K562 (cell line): Measurements from ENCODE around the gene RCOR1.

Experiments
- ATF6 ChIP-seq: sonication (generic); formaldehyde crosslinking; IDR thresholded peaks from 2 replicates; pipeline ENCODE4 v1.4.0; 2020; ENCODE audit warnings: mild to moderate bottlenecking, missing genetic modification reagents
- BCOR ChIP-seq: fragments of 450-650 bp; IDR thresholded peaks from 2 replicates; pipeline ENCODE4 v1.6.1; 2016
- STAG1 ChIP-seq: sonication (generic); formaldehyde crosslinking; IDR thresholded peaks from 2 replicates; pipeline ENCODE4 v1.5.0; 2020; ENCODE audit warnings: missing genetic modification reagents, borderline replicate concordance
- ZNF384 ChIP-seq: IDR thresholded peaks from 2 replicates; pipeline ENCODE4 v1.6.1; 2012; ENCODE audit warnings: low read depth, low read length, improper control_type of control experiment
- ZNF395 ChIP-seq: fragments of 200-800 bp; sonication (Bioruptor generic); IDR thresholded peaks from 2 replicates; pipeline ENCODE4 v1.6.1; 2017; ENCODE audit warnings: missing genetic modification characterization, missing compliant biosample characterization

GRCh38 chr14:102736956-102737355 lies 144.5 kb downstream of the RCOR1 start:
- TF ChIP-seq STAG1 (CRISPR knock-in tag): no peak
- no peak for TF ChIP-seq ATF6 (CRISPR knock-in tag)
- TF ChIP-seq BCOR: no peak
- no peak for TF ChIP-seq ZNF384
- no peak for TF ChIP-seq ZNF395
